Ramos (cell line): ENCODE results near the gene LY86.

Experiments used
- in situ Hi-C: fragments of 300-500 bp; cut with MboI; formaldehyde crosslinking; loops from one replicate; pipeline ENCODE4 v1.14.3; 2022; ENCODE audit warnings: low sequenced_read_pairs; ENCODE audit not compliant: unreplicated experiment

LY86 gene

GRCh38 chr6:6645261-6645917 lies 56.9 kb downstream of the LY86 start:
- in situ Hi-C loops, result no loop called here

GRCh38 chr6:6646384-6646783 lies 57.9 kb downstream of the LY86 start:
- in situ Hi-C loops, result no loop called here

GRCh38 chr6:6646859-6647258 lies 58.3 kb downstream of the LY86 start:
- in situ Hi-C loops, result no loop called here

GRCh38 chr6:6648692-6649343 lies 60.3 kb downstream of the LY86 start:
- in situ Hi-C loops, result no loop called here

GRCh38 chr6:6649824-6650349 lies 61.4 kb downstream of the LY86 start:
- in situ Hi-C loops, result no loop called here

- in situ Hi-C loops, result no loop called here
Observed at GRCh38 chr6:6650839-6651238, 62.3 kb downstream of the LY86 start.

GRCh38 chr6:6651335-6651734 lies 62.8 kb downstream of the LY86 start:
- in situ Hi-C loops, result no loop called here

- in situ Hi-C loops, result no loop called here
Observed at GRCh38 chr6:6652932-6653331, 64.4 kb downstream of the LY86 start.

GRCh38 chr6:6654599-6655575 lies 66.4 kb downstream of the LY86 start:
- in situ Hi-C loops, result no loop called here

- in situ Hi-C loops, result no loop called here
Observed at GRCh38 chr6:6655805-6656251, 67.3 kb downstream of the LY86 start.

- in situ Hi-C loops, result no loop called here
Observed at GRCh38 chr6:6656287-6656686, 67.8 kb downstream of the LY86 start.

GRCh38 chr6:6657085-6657819 lies 68.7 kb downstream of the LY86 start:
- in situ Hi-C loops, result no loop called here

- in situ Hi-C loops, result no loop called here
Observed at GRCh38 chr6:6657820-6658217, 69.3 kb downstream of the LY86 start.

- in situ Hi-C loops, result no loop called here
Observed at GRCh38 chr6:6659600-6660327, 71.2 kb downstream of the LY86 start.

- in situ Hi-C loops, result no loop called here
Observed at GRCh38 chr6:6660339-6661045, 72.0 kb downstream of the LY86 start.

- in situ Hi-C loops, result no loop called here
Observed at GRCh38 chr6:6661191-6661590, 72.7 kb downstream of the LY86 start.

GRCh38 chr6:6661684-6662083 lies 73.2 kb downstream of the LY86 start:
- in situ Hi-C loops, result no loop called here

- in situ Hi-C loops, result no loop called here
Observed at GRCh38 chr6:6663421-6664135, 75.1 kb downstream of the LY86 start.
